ENCODE measurements around the gene KCNH1.

Gene KCNH1

DNA sequence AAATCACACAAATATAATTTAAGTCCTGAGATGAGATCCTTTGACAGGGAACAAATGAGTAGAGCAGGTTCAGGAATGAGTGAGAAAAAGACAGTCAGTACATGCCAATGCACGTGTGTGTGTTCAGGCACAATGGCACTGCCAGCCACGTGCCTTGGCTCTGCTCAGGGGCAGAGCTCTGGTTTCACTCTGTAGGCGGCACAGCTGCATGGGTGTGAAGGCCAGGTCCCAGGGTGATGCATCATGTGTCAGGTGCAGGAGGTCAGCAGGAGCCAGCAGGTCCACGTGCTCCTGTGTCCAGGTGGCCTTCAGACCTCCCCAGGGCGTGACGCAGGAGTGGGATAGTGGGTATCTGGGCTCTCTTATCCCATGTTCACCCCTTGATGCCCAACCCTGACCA is 386.1 kb downstream of the KCNH1 start:
- no peak for DNase-seq

DNA sequence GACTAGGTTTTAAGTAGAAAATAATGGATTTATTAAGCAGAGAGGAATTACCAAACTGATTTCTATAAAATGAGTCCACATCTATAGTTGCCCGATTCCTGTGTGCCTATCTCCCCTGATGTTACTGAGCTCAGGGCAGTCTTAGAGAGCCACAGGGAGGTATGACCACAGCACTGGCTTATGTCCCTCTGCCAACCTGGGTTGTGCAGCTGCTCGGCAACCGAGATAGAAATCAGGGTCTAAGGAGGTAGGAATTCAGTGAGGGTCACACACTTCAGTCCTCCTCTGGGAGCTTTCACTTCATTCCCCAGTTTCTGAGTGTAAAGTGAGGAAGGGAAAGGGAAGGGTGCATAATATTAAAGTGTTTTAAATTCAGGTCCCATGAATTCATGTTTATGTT is 386.8 kb downstream of the KCNH1 start:
- DNase-seq = no peak

DNA sequence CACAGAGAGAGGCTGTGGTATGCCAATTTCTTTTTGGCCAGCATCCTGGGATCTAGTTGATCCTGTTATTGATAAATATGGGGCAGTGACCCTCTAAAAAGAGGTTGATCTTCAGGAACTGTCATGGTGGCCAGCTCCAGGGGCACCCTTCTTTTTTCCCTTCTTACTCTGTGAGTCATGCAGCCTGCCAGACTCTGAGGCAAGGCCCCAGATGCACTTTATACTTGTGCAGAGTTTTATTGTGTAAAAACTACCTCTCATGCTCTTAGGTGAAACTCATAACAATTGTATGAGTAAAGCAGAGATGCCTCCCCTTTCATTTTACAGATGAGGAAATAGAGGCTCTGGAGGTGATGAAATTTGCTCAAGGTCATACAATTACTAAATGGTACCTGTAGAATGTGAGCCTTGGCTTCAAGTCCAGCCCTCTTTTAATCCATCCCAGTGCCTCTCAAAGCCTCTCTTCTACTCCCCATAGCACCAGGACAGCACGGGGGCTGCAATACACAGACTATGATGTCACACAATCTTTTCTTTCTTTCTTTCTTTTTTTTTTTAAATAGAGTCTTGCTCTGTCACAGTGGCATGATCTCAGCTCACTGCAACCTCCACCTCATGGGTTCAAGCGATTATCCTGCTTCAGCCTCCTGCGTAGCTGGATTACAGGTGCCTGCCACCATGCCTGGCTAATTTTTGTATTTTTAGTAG is 387.8 kb downstream of the KCNH1 start:
- no peak for DNase-seq

DNA sequence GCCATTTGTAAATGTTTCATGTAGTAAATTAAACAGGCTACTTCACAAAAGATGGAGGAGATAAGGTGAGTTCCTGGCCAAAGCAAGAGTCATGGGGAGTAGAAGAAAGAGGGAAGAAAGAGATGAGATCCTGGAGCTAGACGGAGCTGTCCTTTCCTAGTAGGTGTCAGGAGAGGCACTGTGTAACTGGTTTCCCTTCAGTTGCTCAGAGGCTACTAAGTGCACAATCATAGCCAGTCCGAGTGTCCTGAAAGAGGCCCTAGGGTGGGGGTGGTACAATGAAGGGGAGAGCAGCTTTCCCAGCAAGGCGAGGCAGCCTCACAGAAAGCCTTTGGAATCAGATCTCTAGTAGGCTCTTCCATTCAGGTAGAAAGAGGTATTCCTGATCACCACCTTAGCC is 390.9 kb downstream of the KCNH1 start:
- DNase-seq = no peak

DNA sequence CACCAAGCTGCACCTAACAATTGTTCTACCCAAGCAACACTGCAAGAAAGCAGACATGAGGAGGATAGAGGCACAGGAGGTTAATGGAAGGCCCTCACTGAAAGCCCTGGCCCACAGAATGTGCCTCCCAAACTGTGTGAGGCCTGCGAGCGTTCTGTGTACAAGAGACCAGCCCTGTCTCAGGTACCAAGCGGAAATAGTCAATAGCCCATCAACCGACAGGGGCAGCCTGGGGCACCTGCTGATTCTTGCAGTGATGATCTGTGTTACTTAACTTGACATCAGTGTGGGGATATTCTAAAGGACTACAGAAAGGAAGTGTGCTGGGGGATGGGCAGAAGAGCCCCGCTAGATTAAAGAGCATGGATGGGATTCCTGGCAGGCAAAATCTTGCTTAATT is 392.4 kb downstream of the KCNH1 start:
- DNase-seq = no peak

DNA sequence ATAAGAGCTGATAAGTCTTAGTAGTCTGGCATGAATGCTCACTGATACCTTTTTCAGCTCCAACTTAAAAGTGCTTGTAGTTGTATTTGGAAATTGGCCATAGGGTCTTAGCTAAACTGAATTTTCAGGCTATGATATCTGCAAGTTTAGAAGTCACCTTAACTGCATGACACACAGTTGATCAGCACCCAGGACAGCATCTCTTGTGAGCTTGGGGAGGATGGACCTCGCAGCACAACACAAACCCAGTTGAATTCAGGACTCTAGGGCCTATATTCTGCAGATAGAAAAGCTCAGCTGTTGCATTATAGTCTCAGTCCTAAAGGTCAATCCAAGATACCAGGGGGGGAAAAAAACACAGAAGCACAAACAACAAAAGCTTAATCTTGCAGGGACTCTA is 394.3 kb downstream of the KCNH1 start:
- no peak for DNase-seq

DNA sequence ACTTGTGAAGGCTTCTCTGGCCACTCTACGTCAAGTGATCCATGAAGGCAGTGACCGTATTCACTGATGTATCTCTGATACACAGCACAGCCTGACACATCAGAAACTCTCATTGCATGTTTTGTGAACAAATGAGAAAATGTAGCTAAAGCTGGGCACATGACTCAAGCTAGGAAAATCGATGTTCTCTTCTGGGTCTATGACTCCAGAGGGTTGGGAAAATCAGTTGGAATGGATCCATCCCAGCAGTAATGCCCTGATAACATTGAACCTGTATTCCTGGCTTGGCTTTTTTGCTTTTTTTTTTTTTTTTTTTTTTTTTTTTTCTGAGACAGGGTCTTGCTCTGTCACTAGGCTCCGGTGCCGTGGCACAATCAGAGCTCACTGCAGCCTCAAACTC is 395.7 kb downstream of the KCNH1 start:
- DNase-seq = no peak

DNA sequence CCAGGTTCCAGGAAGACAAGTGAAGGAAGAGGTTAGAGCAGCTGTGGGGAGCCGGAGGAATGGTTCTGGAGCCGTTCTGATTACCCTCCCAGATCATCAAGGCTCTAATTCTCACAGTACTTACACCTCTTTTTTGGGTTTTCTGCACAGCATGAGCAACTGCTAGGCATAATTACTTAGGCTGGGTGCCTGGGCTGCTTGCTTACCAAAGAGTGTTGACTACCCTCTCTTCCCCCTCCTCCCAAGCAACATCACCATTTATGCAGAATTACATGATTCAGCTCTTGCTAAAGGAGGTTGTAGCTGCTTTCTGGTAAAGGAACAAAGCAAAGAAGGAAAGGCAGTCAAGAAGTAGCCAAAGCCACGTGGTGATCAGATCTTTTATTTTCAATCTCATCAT is 397.2 kb downstream of the KCNH1 start:
- no peak for DNase-seq

DNA sequence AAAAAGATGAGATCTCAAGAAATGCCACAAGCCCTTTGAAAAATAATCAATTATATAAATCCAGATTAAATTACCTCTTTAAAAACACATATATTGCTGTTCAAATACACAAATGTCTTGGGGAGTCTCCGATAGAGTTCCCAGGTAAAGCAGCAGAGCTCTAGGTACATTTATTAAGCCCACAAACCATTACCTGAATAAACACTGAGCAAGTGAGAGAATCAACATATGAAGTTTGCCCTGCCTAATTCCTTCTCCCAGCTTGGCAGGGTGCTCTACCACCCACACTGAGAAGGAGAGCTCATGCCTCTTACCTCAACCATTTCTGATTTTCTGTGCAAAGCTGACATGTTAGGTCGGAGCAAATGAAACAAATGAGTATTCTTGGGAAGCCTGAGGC is 402.4 kb downstream of the KCNH1 start:
- no peak for DNase-seq

DNA sequence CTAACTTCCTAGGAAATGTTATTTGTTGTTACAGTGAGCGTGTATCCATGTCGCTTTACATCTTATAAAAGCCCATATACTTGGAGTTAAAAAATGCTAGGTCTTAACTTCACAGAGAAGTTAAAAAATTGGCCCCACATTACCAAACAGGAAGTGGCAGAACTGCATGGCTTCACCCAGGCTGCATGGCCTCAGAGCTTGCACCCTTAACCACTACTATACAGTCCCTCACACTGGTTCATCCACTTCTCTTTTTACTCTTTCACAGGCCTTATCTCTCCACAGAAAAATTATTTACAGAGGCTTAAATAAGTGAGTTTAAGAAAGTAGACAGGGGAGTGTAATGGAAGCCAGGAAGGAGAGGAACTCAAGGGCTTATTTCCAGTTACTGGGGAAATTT is 402.8 kb downstream of the KCNH1 start:
- no peak for DNase-seq

DNA sequence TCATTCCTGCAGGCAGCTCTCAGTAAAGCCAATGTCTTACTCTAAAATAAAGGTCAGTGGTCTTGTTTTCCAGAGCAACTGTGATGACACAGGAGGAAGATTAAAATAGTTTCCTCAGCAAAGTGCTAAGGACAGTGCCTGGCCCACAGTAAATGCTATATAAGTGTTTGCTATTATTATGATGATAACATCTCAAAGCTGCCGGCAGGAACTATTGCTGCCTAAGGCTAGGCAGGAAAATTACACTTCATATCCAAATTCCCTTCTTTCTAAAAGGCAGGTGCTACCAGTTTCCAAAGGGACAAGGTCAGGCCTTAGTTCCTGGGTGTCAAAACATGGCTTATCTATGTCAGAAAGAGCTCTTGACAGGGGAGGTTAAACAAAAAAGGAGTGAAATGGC is 403.9 kb downstream of the KCNH1 start:
- no peak for DNase-seq

DNA sequence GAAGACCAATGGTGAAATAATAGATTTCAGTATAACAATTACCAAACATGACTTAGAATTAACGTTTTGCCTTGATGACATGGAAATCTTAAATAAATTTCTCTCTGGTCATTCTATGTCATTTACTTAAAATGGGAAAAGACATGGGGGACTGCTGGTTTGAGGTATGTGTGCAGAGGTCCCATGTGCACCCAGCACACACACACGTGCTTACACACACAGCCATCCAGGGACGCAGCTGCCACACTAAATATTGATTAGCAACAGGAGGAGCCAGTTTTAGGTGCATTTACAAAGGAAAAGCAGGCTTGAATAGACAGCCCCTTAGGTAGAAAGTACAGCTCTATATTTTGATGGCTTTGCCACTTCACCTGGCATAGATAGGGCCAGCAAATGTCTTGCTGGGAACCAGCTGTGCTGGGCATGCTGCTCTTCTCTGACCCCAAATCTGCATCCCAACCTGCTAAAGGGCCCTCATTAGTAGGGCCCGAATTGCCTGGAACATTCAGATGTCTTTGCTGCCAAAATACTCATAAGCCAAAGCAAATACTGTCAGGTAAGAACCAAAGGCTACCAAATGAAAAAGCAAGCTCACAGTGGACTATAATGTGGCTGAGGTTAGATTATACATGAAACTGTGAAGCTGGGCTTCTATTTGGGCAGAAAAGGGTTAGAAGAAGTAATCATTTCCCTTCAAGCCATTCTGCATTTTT is 405.4 kb downstream of the KCNH1 start:
- DNase-seq = no peak

DNA sequence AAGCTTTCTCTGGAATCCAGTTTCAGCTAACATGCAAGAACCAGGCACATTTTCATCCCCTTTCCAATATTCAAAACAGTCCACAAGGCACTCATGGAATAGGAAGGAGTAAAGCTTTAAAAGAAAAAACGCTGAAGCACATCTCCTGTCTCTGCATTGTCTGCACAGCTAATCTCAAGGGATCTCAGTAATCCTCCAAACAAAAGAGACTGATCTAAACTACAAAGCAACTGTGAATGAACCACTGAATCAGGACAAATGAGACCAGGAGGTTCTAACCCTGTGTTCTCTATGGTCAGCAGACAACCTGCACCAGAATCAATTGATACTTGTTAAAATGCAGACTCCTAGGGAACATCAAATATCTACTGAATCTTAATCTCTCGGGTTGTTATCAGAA is 406.2 kb downstream of the KCNH1 start:
- DNase-seq = no peak

DNA sequence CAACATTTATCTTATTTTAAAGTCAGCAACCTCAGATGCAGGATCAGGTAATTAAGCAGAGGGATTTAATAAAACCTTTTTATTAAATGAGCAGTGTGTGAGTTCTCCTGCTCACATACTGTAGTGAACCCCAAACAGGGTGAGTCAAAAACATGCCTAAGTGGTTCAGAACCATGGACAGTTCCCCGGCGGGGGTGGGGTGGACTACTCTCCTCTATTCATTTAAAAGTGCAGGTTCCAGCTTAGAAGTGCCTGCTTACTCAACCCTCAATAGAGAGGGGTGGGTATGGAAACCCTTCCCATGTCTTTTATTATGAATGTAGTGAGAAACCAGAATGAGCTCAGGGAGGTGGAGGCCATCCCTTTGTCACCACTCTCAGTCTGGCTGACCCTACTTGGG is 407.3 kb downstream of the KCNH1 start:
- no peak for DNase-seq

DNA sequence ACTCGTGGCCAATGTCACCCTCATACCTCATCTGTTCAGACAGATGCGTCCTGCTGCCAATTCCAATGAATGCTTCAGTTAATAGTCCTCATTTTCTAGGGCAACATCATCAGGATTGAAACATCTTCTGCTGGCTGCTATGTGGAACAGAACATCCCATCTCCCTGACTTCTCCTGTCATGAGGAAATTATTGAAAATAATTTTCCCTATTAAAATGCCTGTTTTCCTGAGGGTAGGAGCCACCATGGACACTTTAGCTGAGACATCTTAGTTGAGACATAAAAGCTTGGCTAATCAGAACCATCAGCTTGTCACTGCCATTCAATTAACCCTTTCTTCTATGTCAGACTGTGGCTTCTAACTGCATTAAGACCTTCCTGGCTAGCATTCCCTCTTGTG is 409.2 kb downstream of the KCNH1 start:
- no peak for DNase-seq

DNA sequence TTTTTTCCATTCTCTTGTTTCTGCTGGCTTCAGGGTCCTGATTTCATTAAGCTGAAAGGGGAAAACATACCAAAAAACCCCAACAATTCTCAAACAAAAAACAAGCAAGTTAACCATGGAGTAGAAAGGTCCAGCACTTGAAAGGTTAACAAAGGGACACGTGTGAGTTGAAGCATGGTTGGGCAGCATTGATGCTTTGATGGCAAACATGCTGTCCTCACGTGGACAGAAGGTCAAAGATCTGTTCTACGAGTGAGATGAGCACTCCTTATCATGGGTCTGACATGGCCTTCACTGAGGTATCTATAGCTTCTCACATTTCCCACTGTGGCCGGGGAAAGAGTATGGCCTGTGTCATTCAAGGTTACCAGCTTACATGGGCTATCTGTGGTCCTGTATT is 410.3 kb downstream of the KCNH1 start:
- DNase-seq = no peak

DNA sequence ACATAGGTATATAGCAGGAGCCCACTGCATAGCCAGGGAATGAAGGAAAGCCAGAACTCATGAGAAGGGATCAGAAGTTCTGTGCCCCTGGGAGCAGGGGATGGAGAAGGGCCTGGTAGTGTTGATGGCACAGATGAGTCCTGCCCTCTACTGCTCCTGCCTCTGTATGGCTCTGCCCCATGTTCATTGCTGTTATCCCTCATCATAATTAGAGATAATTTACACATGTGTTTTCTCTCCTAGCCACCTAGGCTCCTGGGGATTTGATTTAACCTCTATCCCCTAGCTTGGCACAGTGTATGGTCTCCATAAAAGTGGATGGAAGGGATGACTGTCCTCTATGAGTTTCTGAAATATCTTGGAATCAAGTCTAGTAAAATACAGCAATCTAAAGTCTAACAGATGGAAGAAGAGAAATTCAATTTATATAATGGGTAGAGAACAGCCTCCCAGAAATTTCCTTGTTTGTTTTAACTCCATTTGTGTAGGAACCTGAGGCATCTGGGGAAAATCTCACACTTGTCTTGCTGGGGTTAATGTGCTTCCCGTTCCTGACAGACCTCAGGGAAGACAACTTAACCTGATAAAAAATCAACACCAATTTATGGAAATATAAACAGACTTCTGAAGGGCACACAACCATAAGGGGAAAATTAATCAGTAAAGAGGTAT is 411.4 kb downstream of the KCNH1 start:
- no peak for DNase-seq

DNA sequence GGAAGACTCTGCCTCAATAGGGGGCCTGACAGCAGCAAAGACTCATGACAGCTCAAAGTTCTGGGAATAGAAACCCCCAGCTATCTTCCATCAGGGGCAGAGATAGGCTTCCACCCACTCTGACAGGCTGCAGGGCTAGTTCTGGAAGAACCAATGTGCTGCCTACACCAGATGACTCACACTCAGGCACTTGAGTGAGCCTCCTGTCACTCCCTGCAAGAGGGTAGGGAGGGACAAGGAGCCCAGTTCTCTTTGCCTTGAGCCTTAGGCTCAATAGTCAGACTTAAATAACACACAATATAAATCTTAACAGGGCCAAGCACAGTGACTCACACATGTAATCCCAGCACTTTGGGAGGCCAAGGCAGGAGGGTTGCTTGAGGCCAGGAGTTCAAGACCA is 418.9 kb downstream of the KCNH1 start:
- DNase-seq = no peak

DNA sequence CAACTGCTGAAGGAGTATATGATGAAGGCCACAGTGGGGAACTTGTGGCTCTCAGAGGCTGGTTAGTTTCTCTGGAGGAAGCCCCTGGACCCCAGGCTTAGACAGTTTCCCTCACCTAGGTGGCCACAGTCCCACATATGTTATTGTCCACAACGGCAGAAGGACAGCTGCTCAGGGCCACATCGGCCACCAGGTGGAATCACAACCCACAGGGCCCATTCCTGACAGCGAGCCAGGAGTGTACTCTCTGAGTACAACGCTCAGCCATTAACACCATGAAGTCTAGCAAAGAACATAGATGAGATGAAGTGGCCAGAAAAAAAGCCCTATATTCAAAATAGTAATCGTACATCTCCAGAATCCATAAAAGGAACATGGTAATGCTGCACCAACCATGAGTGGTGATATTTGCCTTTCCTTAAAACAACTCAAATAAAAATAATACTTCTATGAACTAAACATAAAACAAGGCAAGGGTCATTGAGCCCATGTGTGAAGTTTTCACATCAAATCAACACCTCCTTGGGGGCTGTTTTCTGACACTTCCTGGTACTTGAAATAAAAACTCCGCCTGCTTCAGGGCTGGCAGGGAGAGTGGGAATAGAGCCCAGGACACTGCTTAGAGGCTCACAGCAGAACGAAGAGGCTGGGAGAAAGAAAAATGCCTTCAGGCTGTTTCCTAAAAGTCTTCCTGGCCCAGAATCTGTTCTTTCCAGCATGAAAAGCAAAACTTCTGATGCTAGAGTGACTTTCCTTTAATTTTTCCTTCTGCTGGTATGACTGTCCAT is 421.9 kb downstream of the KCNH1 start:
- DNase-seq = no peak

DNA sequence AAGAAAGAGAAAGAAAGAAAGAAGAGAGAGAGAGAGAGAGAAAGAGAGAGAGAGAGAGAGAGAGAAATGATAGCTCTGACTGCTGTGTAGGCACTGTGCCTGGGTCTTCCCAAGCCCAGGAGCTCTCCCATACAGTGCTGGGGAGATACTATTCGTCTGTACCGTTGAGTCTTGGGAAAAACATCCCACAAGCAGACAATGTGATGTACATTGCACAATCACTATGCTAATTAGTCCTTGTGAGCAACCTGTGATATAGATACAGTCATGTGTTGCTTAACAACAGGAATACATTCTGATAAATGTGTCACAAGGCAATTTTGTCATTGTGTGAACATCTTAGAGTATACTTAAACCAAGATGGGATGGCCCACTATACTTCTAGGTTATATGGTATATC is 424.2 kb downstream of the KCNH1 start:
- DNase-seq = no peak

DNA sequence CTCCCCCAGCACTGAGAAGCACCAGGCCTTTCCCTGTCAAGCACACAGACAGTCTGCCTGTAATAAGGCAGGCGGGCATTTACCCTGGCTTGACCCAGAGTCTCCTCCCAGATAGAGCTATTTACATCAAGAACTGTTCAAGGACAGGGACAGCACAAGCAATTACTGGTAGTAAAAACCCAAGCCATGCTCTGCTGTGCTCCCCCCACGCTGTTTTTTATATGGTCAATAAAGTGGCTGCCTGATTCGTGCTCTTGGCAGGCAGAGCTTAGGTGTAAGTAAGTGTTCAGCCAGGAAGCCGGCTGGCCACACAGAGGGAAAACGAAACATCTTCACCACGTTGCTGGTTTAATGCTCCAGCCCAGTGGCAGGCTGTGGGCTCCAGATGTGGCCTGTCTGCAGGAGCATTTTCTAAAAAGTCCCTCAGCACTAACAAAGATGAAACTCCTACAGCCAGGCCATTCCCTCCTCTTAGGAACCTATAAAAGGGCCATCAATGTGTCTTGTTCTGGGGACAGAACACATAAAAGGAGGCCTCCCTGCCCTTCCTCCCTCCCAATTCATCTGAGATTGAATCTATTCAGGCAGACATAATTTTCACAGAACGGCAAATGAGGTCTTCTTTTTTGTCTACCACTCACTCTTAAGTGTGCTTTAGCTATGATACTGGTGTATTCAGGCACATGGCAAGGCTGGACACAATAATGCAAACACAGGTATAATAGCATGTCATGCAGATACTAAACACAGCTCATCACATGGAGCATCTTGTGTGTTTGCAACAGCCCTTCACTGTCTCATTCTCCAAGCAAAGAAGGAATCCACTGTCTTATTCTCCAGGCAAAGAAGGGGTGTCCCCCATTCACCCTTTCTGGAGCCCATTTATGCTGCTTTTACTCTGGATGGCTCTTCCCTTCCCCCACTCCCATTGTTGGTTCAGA is 426.4 kb downstream of the KCNH1 start:
- DNase-seq = no peak

DNA sequence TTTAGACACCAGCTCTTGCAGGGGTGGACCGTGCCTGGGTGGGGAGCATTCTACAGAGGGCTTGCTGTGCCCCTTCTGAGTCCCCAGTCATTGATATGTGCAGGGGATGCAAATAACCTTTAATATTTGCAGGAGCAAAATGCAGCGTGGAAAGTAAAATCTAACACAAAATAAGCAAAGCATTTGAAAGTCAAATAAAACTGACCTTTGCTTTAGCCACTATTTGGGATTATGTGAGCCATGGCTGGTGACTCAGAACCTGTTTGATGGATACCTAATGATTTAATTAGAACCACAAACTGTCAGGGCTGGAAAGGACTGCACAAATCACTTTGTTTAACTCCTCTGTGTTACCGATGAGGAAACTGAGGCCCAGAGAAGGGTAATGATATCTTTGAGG is 427.7 kb downstream of the KCNH1 start:
- DNase-seq = no peak

Measured in CD4-positive, alpha-beta T cell treated with Interferon alpha-2 for 1 hour (primary cell).